ENCODE data around the gene PRPF40A.

Gene PRPF40A

GRCh38 chr2:152682663-152683062 is 34.6 kb downstream of the PRPF40A start:
- no peak for TF ChIP-seq EZH2phosphoT487 (IDR thresholded peaks at IDR 0.05; ENCODE audit: borderline replicate concordance)
- TF ChIP-seq CTCF (conservative IDR thresholded peaks at IDR 0.05; ENCODE audit: low read length) = no peak
- peaks cover 50% of the 10 kb centered on the region for H3K36me3 ChIP-seq (ENCODE audit: insufficient read depth, low read length)
- no peaks in the 10 kb centered on the region for H3K4me1 ChIP-seq (ENCODE audit: insufficient read depth, low read length, poor library complexity, severe bottlenecking)
- no peaks in the 10 kb centered on the region for H3F3A ChIP-seq (ENCODE audit: low read depth)
- no peak overlapping the region for H3K4me3 ChIP-seq (ENCODE audit: low read length, poor library complexity, severe bottlenecking)
- H2AFZ ChIP-seq (ENCODE audit: low read length) = no peak overlapping the region
- H3K79me2 ChIP-seq (ENCODE audit: insufficient read depth, low read length) = peaks cover 60% of the 10 kb centered on the region
- H3K4me2 ChIP-seq (ENCODE audit: low read depth, low read length, poor library complexity, severe bottlenecking) = no peak overlapping the region
- no peaks in the 10 kb centered on the region for H3K9me2 ChIP-seq (replicated peaks; ENCODE audit: low read depth, low read length)
- H3K9me3 ChIP-seq (ENCODE audit: insufficient read depth, low read depth, low read length) = no peaks in the 10 kb centered on the region
- peaks cover 53% of the 10 kb centered on the region for H4K20me1 ChIP-seq (ENCODE audit: insufficient read depth, low read length, poor library complexity, severe bottlenecking)
- no peaks in the 10 kb centered on the region for H3K27me3 ChIP-seq (ENCODE audit: insufficient read depth, low read length, poor library complexity, severe bottlenecking)
- H3K9ac ChIP-seq (ENCODE audit: low read depth, low read length, poor library complexity, severe bottlenecking) = no peak overlapping the region

GRCh38 chr2:152678808-152679207 is 38.5 kb downstream of the PRPF40A start:
- no peak overlapping the region for H3K9ac ChIP-seq (ENCODE audit: low read depth, low read length, poor library complexity, severe bottlenecking)
- no peak overlapping the region for H3K4me2 ChIP-seq (ENCODE audit: low read depth, low read length, poor library complexity, severe bottlenecking)
- no peaks in the 10 kb centered on the region for H3K9me3 ChIP-seq (ENCODE audit: insufficient read depth, low read depth, low read length)
- no peak for TF ChIP-seq CTCF (conservative IDR thresholded peaks at IDR 0.05; ENCODE audit: low read length)
- no peak for TF ChIP-seq EZH2phosphoT487 (IDR thresholded peaks at IDR 0.05; ENCODE audit: borderline replicate concordance)
- peaks cover 22% of the 10 kb centered on the region for H3K79me2 ChIP-seq (ENCODE audit: insufficient read depth, low read length)
- H3F3A ChIP-seq (ENCODE audit: low read depth) = no peaks in the 10 kb centered on the region
- peaks cover 24% of the 10 kb centered on the region for H4K20me1 ChIP-seq (ENCODE audit: insufficient read depth, low read length, poor library complexity, severe bottlenecking)
- no peaks in the 10 kb centered on the region for H3K9me2 ChIP-seq (replicated peaks; ENCODE audit: low read depth, low read length)
- H3K4me3 ChIP-seq (ENCODE audit: low read length, poor library complexity, severe bottlenecking) = no peak overlapping the region
- no peak overlapping the region for H2AFZ ChIP-seq (ENCODE audit: low read length)
- no peaks in the 10 kb centered on the region for H3K27me3 ChIP-seq (ENCODE audit: insufficient read depth, low read length, poor library complexity, severe bottlenecking)
- no peaks in the 10 kb centered on the region for H3K4me1 ChIP-seq (ENCODE audit: insufficient read depth, low read length, poor library complexity, severe bottlenecking)
- peaks cover 76% of the 10 kb centered on the region for H3K36me3 ChIP-seq (ENCODE audit: insufficient read depth, low read length)

GRCh38 chr2:152676461-152676860 is 40.8 kb downstream of the PRPF40A start:
- Histone ChIP-seq H3K4me1 (ENCODE audit: insufficient read depth, low read length, poor library complexity, severe bottlenecking) (no peaks in the 10 kb centered on the region), H3K4me3 (ENCODE audit: low read length, poor library complexity, severe bottlenecking) (no peak overlapping the region), H3K27me3 (ENCODE audit: insufficient read depth, low read length, poor library complexity, severe bottlenecking) (no peaks in the 10 kb centered on the region), H3K79me2 (ENCODE audit: insufficient read depth, low read length) (peaks cover under 1% of the 10 kb centered on the region; the same call in 1 of the 2 replicates), H3K9me3 (ENCODE audit: insufficient read depth, low read depth, low read length) (no peaks in the 10 kb centered on the region), H3K9ac (ENCODE audit: low read depth, low read length, poor library complexity, severe bottlenecking) (no peak overlapping the region), H4K20me1 (ENCODE audit: insufficient read depth, low read length, poor library complexity, severe bottlenecking) (peaks cover 3% of the 10 kb centered on the region), H3K9me2 (replicated peaks; ENCODE audit: low read depth, low read length) (no peaks in the 10 kb centered on the region), H3K4me2 (ENCODE audit: low read depth, low read length, poor library complexity, severe bottlenecking) (no peak overlapping the region), H2AFZ (ENCODE audit: low read length) (no peak overlapping the region), H3K36me3 (ENCODE audit: insufficient read depth, low read length) (peaks cover 95% of the 10 kb centered on the region), H3F3A (ENCODE audit: low read depth) (no peaks in the 10 kb centered on the region)
- TF ChIP-seq CTCF (conservative IDR thresholded peaks at IDR 0.05; ENCODE audit: low read length) (no peak), EZH2phosphoT487 (IDR thresholded peaks at IDR 0.05; ENCODE audit: borderline replicate concordance) (no peak)

All from Loucy (cell line).